Activated CD4-positive, alpha-beta memory T cell treated with anti-CD3 and anti-CD28 coated beads for 36 hours (primary cell): ENCODE measurements around the gene C1QTNF3. TPM values are rescaled to one million over a fixed set of nuclear protein-coding genes. Genes with fewer than 3 reads are reported as not detected.

Experiments used
- CTCF ChIA-PET: fragments of 350-600 bp; sonication (Branson Sonifier 250); formaldehyde crosslinking; loops from one replicate; lab custom pipeline; 2021; ENCODE audit warnings: antibody characterized with exemption, inconsistent platforms; lab: Charles Lee
- POLR2A ChIA-PET: fragments of 350-600 bp; sonication (Branson Sonifier 250); formaldehyde crosslinking; loops from one replicate; lab custom pipeline; 2021; ENCODE audit warnings: antibody characterized with exemption; lab: Charles Lee
- DNase-seq: peaks from one replicate; pipeline ENCODE4 v3.0.0-alpha.2; 2020
- H3K27ac Mint-ChIP-seq: one replicate; pipeline ENCODE4 v1.8.0; 2021; ENCODE audit warnings: mixed read lengths
- H3K27me3 Mint-ChIP-seq: one replicate; pipeline ENCODE4 v1.8.0; 2021; ENCODE audit warnings: mixed read lengths
- H3K36me3 Mint-ChIP-seq: one replicate; pipeline ENCODE4 v1.8.0; 2021; ENCODE audit warnings: mixed read lengths
- H3K4me1 Mint-ChIP-seq: one replicate; pipeline ENCODE4 v1.8.0; 2021; ENCODE audit warnings: low read depth, mixed read lengths
- H3K4me3 Mint-ChIP-seq: one replicate; pipeline ENCODE4 v1.8.0; 2021; ENCODE audit warnings: mild to moderate bottlenecking, mixed read lengths
- H3K9me3 Mint-ChIP-seq: one replicate; pipeline ENCODE4 v1.8.0; 2021; ENCODE audit warnings: mixed read lengths
- intact Hi-C: fragments of 100-400 bp; cut with micrococcal nuclease; formaldehyde crosslinking; loops from one replicate; pipeline ENCODE4 v1.15.1; 2023
- total RNA-seq, 2 experiments: library from RNA; stranded (reverse); gene quantifications; one replicate each; pipeline ENCODE4 v1.2.3, GENCODE V29; 2021

C1QTNF3 gene
- total RNA-seq, 2 experiments from 2014 or later, result 2.5 to 2.6 TPM

DNA sequence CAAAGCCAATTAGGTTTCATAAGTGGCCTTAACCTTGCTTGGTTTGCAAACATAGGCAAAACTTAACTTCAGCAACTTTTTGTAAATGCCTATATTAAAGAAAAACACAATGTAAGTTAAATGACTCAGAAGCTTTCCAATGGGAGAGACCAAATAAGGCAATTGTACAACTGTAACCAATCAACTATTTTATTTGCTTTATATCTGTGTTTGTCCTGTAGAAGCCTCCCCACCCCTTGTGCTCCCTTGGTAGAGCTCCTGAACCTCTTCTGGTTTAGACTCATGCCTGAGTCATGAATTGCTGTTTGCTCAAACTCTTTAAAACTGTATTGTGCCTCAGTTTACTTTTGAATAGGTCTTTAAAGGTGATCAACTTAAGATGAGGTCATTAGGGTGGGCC, 3.0 kb upstream of the C1QTNF3 start:
- intact Hi-C loops, result no loop called here
- no peak overlapping the region for H3K27ac Mint-ChIP-seq

GRCh38 chr5:34045023-34045422, 2.0 kb upstream of the C1QTNF3 start:
- H3K27ac Mint-ChIP-seq, result no peak overlapping the region
- no peaks in the 10 kb centered on the region for H3K9me3 Mint-ChIP-seq
- H3K4me3 Mint-ChIP-seq, result no peak overlapping the region
- DNase-seq, result no peak
- ChIA-PET CTCF (no interaction called here), POLR2A (no interaction called here)
- intact Hi-C loops, result no loop called here
- no peaks in the 10 kb centered on the region for H3K4me1 Mint-ChIP-seq
- H3K36me3 Mint-ChIP-seq, result peaks cover 2% of the 10 kb centered on the region
- H3K27me3 Mint-ChIP-seq, result no peaks in the 10 kb centered on the region

More for the DNA sequence above, 3.0 kb upstream of the C1QTNF3 start:
- peaks cover 9% of the 10 kb centered on the region for H3K36me3 Mint-ChIP-seq
- no peaks in the 10 kb centered on the region for H3K27me3 Mint-ChIP-seq
- no peaks in the 10 kb centered on the region for H3K9me3 Mint-ChIP-seq
- no peak overlapping the region for H3K4me3 Mint-ChIP-seq
- no peaks in the 10 kb centered on the region for H3K4me1 Mint-ChIP-seq
- no peak for DNase-seq
- ChIA-PET POLR2A (no interaction called here), CTCF (no interaction called here)

DNA sequence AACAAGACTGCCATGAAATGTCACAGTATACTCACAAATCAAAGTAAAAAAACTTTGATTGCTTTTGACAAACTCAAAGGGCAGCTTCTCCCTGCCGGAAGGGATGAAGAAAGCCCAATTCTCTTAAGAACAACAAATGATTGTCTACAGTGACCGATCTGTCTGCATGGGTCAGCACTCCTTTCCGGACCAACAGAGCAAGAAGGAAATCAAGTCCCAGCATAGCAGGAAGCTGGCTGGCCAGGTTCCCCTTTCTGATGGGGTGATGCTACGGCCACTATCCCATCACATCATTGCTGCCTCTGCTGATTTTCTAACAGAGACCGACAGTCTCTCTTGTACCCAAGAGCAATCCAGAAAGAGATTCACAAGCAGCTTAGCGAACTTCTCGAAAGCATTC, 692 bp downstream of the C1QTNF3 start:
- POLR2A ChIA-PET, result no interaction called here
- H3K4me1 Mint-ChIP-seq, result no peaks in the 10 kb centered on the region
- intact Hi-C loops, result no loop called here
- DNase-seq, result no peak
- H3K4me3 Mint-ChIP-seq, result no peak overlapping the region
- H3K27ac Mint-ChIP-seq, result no peak overlapping the region
- CTCF ChIA-PET, result interaction anchor here (1.0 kb wide), 1 partner anchor 49 kb away, joined by 3 read pairs; no protein-coding TSS in a partner anchor
- H3K9me3 Mint-ChIP-seq, result no peaks in the 10 kb centered on the region
- H3K36me3 Mint-ChIP-seq, result peaks cover 3% of the 10 kb centered on the region
- H3K27me3 Mint-ChIP-seq, result no peaks in the 10 kb centered on the region

GRCh38 chr5:34041247-34041972, 1.6 kb downstream of the C1QTNF3 start:
- CTCF ChIA-PET, result no interaction called here
- intact Hi-C loops, result no loop called here
- no peak overlapping the region for H3K27ac Mint-ChIP-seq
- DNase-seq, result no peak
- peaks cover 3% of the 10 kb centered on the region for H3K36me3 Mint-ChIP-seq
- POLR2A ChIA-PET, result no interaction called here
- no peaks in the 10 kb centered on the region for H3K4me1 Mint-ChIP-seq
- H3K27me3 Mint-ChIP-seq, result no peaks in the 10 kb centered on the region
- no peak overlapping the region for H3K4me3 Mint-ChIP-seq
- H3K9me3 Mint-ChIP-seq, result no peaks in the 10 kb centered on the region

DNA sequence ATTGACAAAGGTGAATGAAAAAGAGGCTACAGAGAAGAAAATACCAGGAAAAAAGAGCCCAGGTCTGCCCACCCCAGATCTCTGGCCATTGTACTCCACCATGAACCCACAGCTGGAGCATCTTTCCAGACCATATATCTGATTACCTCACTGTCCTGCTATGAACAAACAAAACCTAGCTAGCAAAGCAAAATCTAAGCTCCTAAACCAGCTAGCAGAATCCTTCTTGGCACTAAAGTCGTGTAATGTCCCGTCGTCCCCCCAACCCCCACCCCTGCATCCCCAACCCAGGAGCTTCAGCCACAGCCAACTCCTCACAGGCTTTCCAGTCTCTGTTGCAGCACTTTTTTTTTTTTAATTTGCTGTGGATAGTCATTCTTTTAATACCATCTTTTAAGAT, 2.5 kb downstream of the C1QTNF3 start:
- POLR2A ChIA-PET, result no interaction called here
- no peaks in the 10 kb centered on the region for H3K27me3 Mint-ChIP-seq
- H3K4me3 Mint-ChIP-seq, result no peak overlapping the region
- intact Hi-C loops, result no loop called here
- CTCF ChIA-PET, result no interaction called here
- no peaks in the 10 kb centered on the region for H3K9me3 Mint-ChIP-seq
- no peak overlapping the region for H3K27ac Mint-ChIP-seq
- peaks cover 8% of the 10 kb centered on the region for H3K36me3 Mint-ChIP-seq
- no peaks in the 10 kb centered on the region for H3K4me1 Mint-ChIP-seq
- DNase-seq, result no peak

GRCh38 chr5:34039398-34040157, 3.4 kb downstream of the C1QTNF3 start:
- POLR2A ChIA-PET, result no interaction called here
- intact Hi-C loops, result no loop called here
- no peaks in the 10 kb centered on the region for H3K27me3 Mint-ChIP-seq
- CTCF ChIA-PET, result no interaction called here
- no peak for DNase-seq
- no peaks in the 10 kb centered on the region for H3K4me1 Mint-ChIP-seq
- H3K27ac Mint-ChIP-seq, result no peak overlapping the region
- H3K36me3 Mint-ChIP-seq, result peaks cover 12% of the 10 kb centered on the region
- no peaks in the 10 kb centered on the region for H3K9me3 Mint-ChIP-seq
- H3K4me3 Mint-ChIP-seq, result no peak overlapping the region

GRCh38 chr5:34038838-34039237, 4.2 kb downstream of the C1QTNF3 start:
- ChIA-PET CTCF (no interaction called here), POLR2A (no interaction called here)
- no peak for DNase-seq
- H3K27me3 Mint-ChIP-seq, result no peaks in the 10 kb centered on the region
- H3K4me3 Mint-ChIP-seq, result no peak overlapping the region
- intact Hi-C loops, result no loop called here
- no peak overlapping the region for H3K27ac Mint-ChIP-seq
- H3K36me3 Mint-ChIP-seq, result peaks cover 12% of the 10 kb centered on the region
- H3K4me1 Mint-ChIP-seq, result no peaks in the 10 kb centered on the region
- H3K9me3 Mint-ChIP-seq, result no peaks in the 10 kb centered on the region

DNA sequence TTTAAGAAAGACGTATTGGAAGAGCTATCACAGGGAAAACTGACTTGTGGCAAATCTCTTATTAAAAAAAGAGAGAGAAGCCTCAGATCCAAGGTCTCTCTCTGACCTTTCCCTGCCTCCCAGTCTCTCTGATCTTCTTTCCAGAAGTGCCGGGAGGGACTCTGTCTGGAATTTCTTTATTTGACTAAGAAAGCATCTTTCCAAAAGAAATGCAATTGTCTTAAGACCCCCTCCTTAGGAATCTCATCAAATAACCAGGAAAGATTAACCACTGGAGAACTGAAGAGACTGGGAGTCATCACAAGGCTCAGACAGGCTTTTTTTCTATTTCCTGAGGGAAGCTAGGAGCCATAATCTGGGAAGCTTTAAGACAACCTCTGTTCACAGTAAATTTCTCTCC, 4.6 kb downstream of the C1QTNF3 start:
- Mint-ChIP-seq H3K27me3 (no peaks in the 10 kb centered on the region), H3K36me3 (peaks cover 14% of the 10 kb centered on the region), H3K4me1 (no peaks in the 10 kb centered on the region), H3K4me3 (no peak overlapping the region), H3K27ac (no peak overlapping the region), H3K9me3 (no peaks in the 10 kb centered on the region)
- no peak for DNase-seq
- intact Hi-C loops, result no loop called here
- CTCF ChIA-PET, result no interaction called here
- POLR2A ChIA-PET, result no interaction called here

DNA sequence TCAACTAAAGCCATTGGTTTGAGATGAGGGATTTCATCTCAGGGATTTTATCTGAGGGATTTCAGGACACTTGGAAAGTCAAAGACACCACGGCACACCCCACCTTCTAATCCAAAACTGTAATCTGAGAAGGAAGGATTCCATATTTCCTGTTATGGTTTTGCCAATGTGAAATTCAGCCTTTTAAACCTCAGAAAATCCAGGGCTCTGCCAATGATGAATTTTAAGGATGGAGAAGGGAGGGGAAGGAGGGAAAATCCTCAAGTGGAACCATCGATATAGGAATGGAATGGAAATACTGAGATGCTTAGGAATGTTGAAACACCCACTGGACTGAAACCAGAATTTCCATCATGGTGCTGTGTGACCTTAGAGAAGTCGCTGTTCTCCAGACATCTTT, 5.3 kb downstream of the C1QTNF3 start:
- DNase-seq, result no peak
- Mint-ChIP-seq H3K27ac (no peak overlapping the region), H3K27me3 (no peaks in the 10 kb centered on the region), H3K36me3 (peaks cover 17% of the 10 kb centered on the region), H3K4me3 (no peak overlapping the region), H3K4me1 (no peaks in the 10 kb centered on the region), H3K9me3 (no peaks in the 10 kb centered on the region)
- ChIA-PET CTCF (no interaction called here), POLR2A (no interaction called here)
- intact Hi-C loops, result no loop called here

DNA sequence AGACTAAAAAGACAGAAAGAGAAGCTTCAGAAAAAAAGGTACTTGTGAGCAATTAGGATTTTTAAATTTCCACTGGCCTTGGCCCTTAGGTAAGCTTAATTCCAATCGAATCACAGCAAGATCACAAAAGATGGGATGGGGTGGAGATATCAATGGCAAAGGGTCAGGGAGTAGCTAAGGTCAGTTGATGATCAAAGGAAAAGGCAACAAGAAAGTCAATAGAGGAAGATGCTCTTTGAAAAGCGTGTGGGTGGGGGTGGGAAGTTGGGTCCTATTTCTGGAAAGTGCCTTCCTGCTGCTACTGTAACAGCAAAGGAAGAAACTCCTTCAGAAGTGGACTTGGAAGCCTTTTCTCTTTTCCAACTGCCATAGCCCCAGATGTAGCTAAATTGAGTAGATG, 7.3 kb downstream of the C1QTNF3 start:
- DNase-seq, result no peak
- no peak overlapping the region for H3K27ac Mint-ChIP-seq
- H3K9me3 Mint-ChIP-seq, result no peaks in the 10 kb centered on the region
- peaks cover 17% of the 10 kb centered on the region for H3K36me3 Mint-ChIP-seq
- intact Hi-C loops, result no loop called here
- H3K4me3 Mint-ChIP-seq, result no peak overlapping the region
- no peaks in the 10 kb centered on the region for H3K27me3 Mint-ChIP-seq
- no peaks in the 10 kb centered on the region for H3K4me1 Mint-ChIP-seq
- ChIA-PET CTCF (no interaction called here), POLR2A (no interaction called here)

DNA sequence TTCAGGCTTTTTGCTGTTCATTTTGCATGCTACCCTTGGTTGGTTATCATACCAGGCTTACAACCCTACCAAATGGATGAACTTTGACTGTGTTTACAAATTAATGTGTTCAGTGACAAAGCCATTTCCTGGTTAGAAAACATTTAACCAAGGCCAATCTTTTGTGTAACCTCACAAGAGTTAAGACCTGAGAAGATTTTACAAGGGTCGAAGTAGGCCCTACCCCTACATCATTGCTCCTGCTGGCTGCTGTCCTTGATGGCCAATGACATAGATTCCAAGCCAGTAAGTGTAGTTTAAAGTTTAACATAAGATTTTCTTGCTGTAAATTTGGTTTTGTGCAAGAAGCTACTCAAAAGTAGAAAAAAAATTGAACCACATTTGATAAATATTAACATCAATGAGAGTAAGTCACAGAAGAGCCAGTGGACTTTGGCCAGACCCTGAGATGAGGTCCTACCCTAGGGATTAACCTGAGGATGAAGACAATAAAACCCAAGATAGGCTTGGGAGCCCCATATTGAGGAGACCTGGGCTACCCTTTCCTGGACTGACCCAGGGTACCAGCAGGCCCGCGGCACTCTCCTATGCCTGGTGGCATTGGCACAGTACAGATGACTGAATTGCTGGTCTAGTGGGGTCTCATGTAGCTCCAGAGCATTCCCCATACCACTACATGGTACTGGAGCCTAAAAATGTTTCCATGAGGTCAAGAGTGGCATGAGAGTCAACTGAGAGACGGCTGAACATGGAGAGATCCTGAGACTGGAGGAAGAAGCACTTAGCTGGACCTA, 8.3 kb downstream of the C1QTNF3 start:
- CTCF ChIA-PET, result no interaction called here

DNA sequence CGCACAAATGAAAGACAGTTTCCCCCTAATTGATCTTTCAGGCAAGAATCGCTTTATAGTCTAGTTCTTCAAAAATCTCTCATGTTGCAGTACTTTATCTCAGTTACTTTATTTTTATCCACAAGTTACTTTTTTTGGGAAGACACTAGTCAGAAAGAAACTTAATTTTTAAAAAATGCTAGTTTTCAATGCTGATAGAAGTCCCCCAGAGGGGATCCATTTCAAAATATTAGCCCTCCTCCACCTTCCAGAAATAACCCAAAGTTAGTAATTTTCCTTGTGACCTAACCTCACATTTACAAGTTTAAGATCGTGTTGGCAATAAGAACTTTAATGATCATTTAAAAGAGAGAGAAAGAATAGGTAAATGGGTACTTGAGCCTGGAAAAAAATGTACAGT, 11.0 kb downstream of the C1QTNF3 start:
- Mint-ChIP-seq H3K27ac (no peak overlapping the region), H3K4me3 (no peak overlapping the region), H3K36me3 (peaks cover 14% of the 10 kb centered on the region), H3K27me3 (no peaks in the 10 kb centered on the region), H3K4me1 (no peaks in the 10 kb centered on the region), H3K9me3 (no peaks in the 10 kb centered on the region)
- DNase-seq, result no peak
- intact Hi-C loops, result no loop called here
- ChIA-PET CTCF (no interaction called here), POLR2A (no interaction called here)

More for the DNA sequence above, 8.3 kb downstream of the C1QTNF3 start:
- peaks cover 17% of the 10 kb centered on the region for H3K36me3 Mint-ChIP-seq
- no peaks in the 10 kb centered on the region for H3K9me3 Mint-ChIP-seq
- intact Hi-C loops, result no loop called here
- POLR2A ChIA-PET, result no interaction called here
- no peaks in the 10 kb centered on the region for H3K4me1 Mint-ChIP-seq
- no peak overlapping the region for H3K4me3 Mint-ChIP-seq
- no peak overlapping the region for H3K27ac Mint-ChIP-seq
- no peaks in the 10 kb centered on the region for H3K27me3 Mint-ChIP-seq
- DNase-seq, result no peak
